Measurements from ENCODE around the gene MBD3L2B.
"Not testable (repeated sequence)": the region's sequence is repeated elsewhere in the genome, so short reads cannot be mapped to it uniquely, and the experiment has no call there.

GRCh38 chr19:7067122-7067521, 45.9 kb upstream of the MBD3L2B start:
- peak; percentile 41 for TF ChIP-seq CTCF (conservative IDR thresholded peaks at IDR 0.05; ENCODE audit: low read depth, low read length)
- not testable (repeated sequence) for TF ChIP-seq EZH2 (IDR thresholded peaks at IDR 0.05; ENCODE audit: borderline replicate concordance, low read depth, low read length, poor library complexity, severe bottlenecking)

Data from A673 (cell line).